Measurements from ENCODE around the gene KLRC2.

- TF ChIP-seq CTCF (IDR thresholded peaks at IDR 0.05; ENCODE audit: low read depth, low read length) (no peak), POLR2A (IDR thresholded peaks at IDR 0.05; ENCODE audit: extremely low read depth, insufficient read length) (no peak), MAX (IDR thresholded peaks at IDR 0.05; ENCODE audit: low read depth, low read length) (no peak)
Observed at GRCh38 chr12:10388624-10389413, 47.0 kb downstream of the KLRC2 start.

Measured in NB4 (cell line).